K562 (cell line): ENCODE results near the gene MTG1. TPM values are rescaled to one million over a fixed set of nuclear protein-coding genes. Genes with fewer than 3 reads are reported as not detected.
A peak's percentile ranks its signal among the peaks of the same experiment; 100 is the strongest.

Source experiments
- ATAC-seq: fragments of 200-7000 bp; cut with Tn5 transposase; 3 replicates; pipeline ENCODE4 v1.9.1; 2020; ENCODE audit warnings: moderate library complexity
- BruUV-seq: library from RNA; stranded (reverse); fragments of 400-500 nt; replicated peaks from 2 replicates; lab custom pipeline; 2021; lab: Mats Ljungman, UMichigan
- CTCF ChIA-PET: fragments of 300-600 bp; formaldehyde crosslinking; extraction: SDS; loops from one replicate; lab custom pipeline; 2021; ENCODE audit warnings: low intra/inter-chr PET ratio; lab: Yijun Ruan, JAX
- POLR2A ChIA-PET: fragments of 300-600, 350-650 bp; sonication (Branson Sonifier 250); formaldehyde crosslinking; extraction: SDS; loops from one replicate; lab custom pipeline; 2021; ENCODE audit warnings: antibody characterized with exemption, inconsistent platforms; lab: Yijun Ruan, JAX
- DNase-seq, 4 experiments: peaks; one replicate each; pipeline versions ENCODE4 v3.0.0 to v3.0.0-alpha.2; 2011 to 2018; ENCODE audit warnings: low spot score in 3 of 4, mixed read lengths in 3 of 4; ENCODE audit errors: extremely low read depth in 1 of 4
- FAIRE-seq: peaks from 2 replicates; lab custom pipeline; 2011; peaks lifted over from hg19 to GRCh38; lab: Jason Lieb, UNC
- H2AFZ ChIP-seq: 2 replicates; pipeline ENCODE4 v1.6.0; 2011; ENCODE audit warnings: low read depth, low read length, control low read depth, inconsistent platforms
- H3K27ac ChIP-seq: fragments of 200-600 bp; 3 replicates; pipeline ENCODE4 v1.8.0; 2011; ENCODE audit warnings: low read depth, mild to moderate bottlenecking, control low read depth, inconsistent platforms, low read length, moderate library complexity, mixed read lengths; ENCODE audit errors: extremely low read depth
- H3K27me3 ChIP-seq, 2 experiments: fragments of 300-600 bp in 1 of 2; 2 replicates in 1 of 2; 3 replicates in 1 of 2; pipeline versions ENCODE4 v1.6.0 to v1.8.0; 2011; ENCODE audit warnings: inconsistent platforms in 2 of 2, low read length in 2 of 2, mild to moderate bottlenecking in 1 of 2, mixed read lengths in 1 of 2, moderate library complexity in 1 of 2; ENCODE audit not compliant: control insufficient read depth in 2 of 2, insufficient read depth in 2 of 2
- H3K36me3 ChIP-seq: fragments of 300-600 bp; 3 replicates; pipeline ENCODE4 v1.8.0; 2011; ENCODE audit warnings: mild to moderate bottlenecking, low read length, inconsistent platforms; ENCODE audit not compliant: control insufficient read depth, insufficient read depth
- H3K4me1 ChIP-seq, 2 experiments: fragments of 200-600 bp in 1 of 2; replicated peaks in 1 of 2; 2 replicates in 1 of 2; 3 replicates in 1 of 2; pipeline versions ENCODE4 v1.5.1 to v1.8.0; 2011; ENCODE audit warnings: inconsistent platforms in 2 of 2, low read length in 2 of 2, mild to moderate bottlenecking in 1 of 2, mixed read lengths in 1 of 2, moderate library complexity in 1 of 2; ENCODE audit not compliant: control insufficient read depth in 2 of 2, insufficient read depth in 2 of 2
- H3K4me2 ChIP-seq: 2 replicates; pipeline ENCODE4 v1.6.1; 2011; ENCODE audit warnings: low read length, control low read depth, inconsistent platforms, mixed read lengths; ENCODE audit not compliant: insufficient read depth
- H3K4me3 ChIP-seq: fragments of 200-600 bp; sonication (generic), shearing (Covaris generic); 2 replicates; pipeline ENCODE4 v1.5.1; 2016; ENCODE audit warnings: control low read depth, inconsistent platforms
- H3K79me2 ChIP-seq: fragments of 200-600 bp; 3 replicates; pipeline ENCODE4 v1.8.0; 2011; ENCODE audit warnings: low read length, inconsistent platforms; ENCODE audit not compliant: control insufficient read depth, insufficient read depth
- H3K9ac ChIP-seq, 2 experiments: 2 replicates each; pipeline versions ENCODE4 v1.6.0 to v1.6.1; 2011; ENCODE audit warnings: low read depth in 2 of 2, low read length in 2 of 2, control low read depth in 1 of 2, inconsistent platforms in 1 of 2, mild to moderate bottlenecking in 1 of 2, mixed read lengths in 1 of 2; ENCODE audit not compliant: insufficient read depth in 1 of 2
- H3K9me1 ChIP-seq: one replicate; pipeline ENCODE4 v1.6.0; 2011; ENCODE audit warnings: inconsistent platforms, mild to moderate bottlenecking, low read length, moderate library complexity; ENCODE audit not compliant: control insufficient read depth, insufficient read depth
- H3K9me3 ChIP-seq: replicated peaks from 2 replicates; pipeline ENCODE4 v1.5.1; 2011; ENCODE audit warnings: low read depth, low read length, inconsistent platforms; ENCODE audit not compliant: control insufficient read depth, insufficient read depth
- H4K20me1 ChIP-seq: replicated peaks from 2 replicates; pipeline ENCODE4 v1.6.1; 2011; ENCODE audit warnings: low read length, inconsistent platforms, mixed read lengths; ENCODE audit not compliant: control insufficient read depth, insufficient read depth
- CEBPB ChIP-seq: fragments of 450-650 bp; IDR thresholded peaks from 2 replicates; pipeline ENCODE4 v1.6.1; 2016; ENCODE audit warnings: missing genetic modification characterization, missing compliant biosample characterization
- CTCF ChIP-seq, 3 experiments: IDR thresholded peaks in 2 of 3; conservative IDR thresholded peaks in 1 of 3; 2 replicates each; pipeline ENCODE4 v1.5.1; 2011 to 2012; ENCODE audit warnings: low read length in 3 of 3, mild to moderate bottlenecking in 3 of 3, control low read depth in 2 of 3, improper control_type of control experiment in 1 of 3, inconsistent platforms in 1 of 3, low read depth in 1 of 3, mixed read lengths in 1 of 3, moderate library complexity in 1 of 3; ENCODE audit not compliant: insufficient read depth in 2 of 3
- FOXK2 ChIP-seq, 2 experiments: fragments of 450-650 bp; IDR thresholded peaks in 1 of 2; conservative IDR thresholded peaks in 1 of 2; 2 replicates each; pipeline ENCODE4 v1.6.1; 2016; ENCODE audit warnings: low read depth in 2 of 2, mild to moderate bottlenecking in 1 of 2
- KLF13 ChIP-seq: fragments of 450-650 bp; IDR thresholded peaks from 2 replicates; pipeline ENCODE4 v1.6.1; 2016; ENCODE audit warnings: missing genetic modification characterization, low read depth, mild to moderate bottlenecking, missing compliant biosample characterization, moderate library complexity, borderline replicate concordance
- KLF16 ChIP-seq: IDR thresholded peaks from 2 replicates; pipeline ENCODE4 v1.6.1; 2016; ENCODE audit warnings: antibody characterized with exemption
- MAX ChIP-seq: sonication (generic); formaldehyde crosslinking; IDR thresholded peaks from 2 replicates; pipeline ENCODE4 v1.9.0; 2022; ENCODE audit warnings: mild to moderate bottlenecking, missing genetic modification reagents
- MNT ChIP-seq, 2 experiments: fragments of 450-650 bp; conservative IDR thresholded peaks; 2 replicates each; pipeline ENCODE4 v1.6.1; 2017; ENCODE audit warnings: mild to moderate bottlenecking in 2 of 2, moderate library complexity in 2 of 2
- POLR2AphosphoS2 ChIP-seq: IDR thresholded peaks from 2 replicates; pipeline ENCODE4 v1.6.1; 2012; ENCODE audit warnings: low read length, improper control_type of control experiment
- RAD51 ChIP-seq: fragments of 450-650 bp; IDR thresholded peaks from 2 replicates; pipeline ENCODE4 v1.7.1; 2016; ENCODE audit warnings: low read depth, mild to moderate bottlenecking, borderline replicate concordance
- RFX7 ChIP-seq: fragments of 250-450 bp; sonication (Bioruptor Pico); IDR thresholded peaks from 2 replicates; pipeline ENCODE4 v1.5.1; 2021; ENCODE audit warnings: mild to moderate bottlenecking
- TCF3 ChIP-seq: sonication (generic); formaldehyde crosslinking; IDR thresholded peaks from 2 replicates; pipeline ENCODE4 v1.4.0; 2020; ENCODE audit warnings: mild to moderate bottlenecking, missing genetic modification reagents
- TOE1 ChIP-seq, 2 experiments: fragments of 450-650 bp in 1 of 2; sonication (generic) in 1 of 2; formaldehyde crosslinking in 1 of 2; IDR thresholded peaks; 2 replicates each; pipeline versions ENCODE4 v1.7.1 to v1.8.0; 2016 to 2022; ENCODE audit warnings: borderline replicate concordance in 2 of 2, mild to moderate bottlenecking in 2 of 2, antibody characterized with exemption in 1 of 2, inconsistent platforms in 1 of 2, low read depth in 1 of 2, missing genetic modification reagents in 1 of 2, moderate library complexity in 1 of 2
- USF2 ChIP-seq: sonication (generic); formaldehyde crosslinking; IDR thresholded peaks from 2 replicates; pipeline ENCODE4 v1.5.0; 2020; ENCODE audit warnings: missing genetic modification reagents
- ZNF551 ChIP-seq: fragments of 250-450 bp; sonication (Bioruptor Pico); IDR thresholded peaks from 2 replicates; pipeline ENCODE4 v1.5.0; 2021; ENCODE audit warnings: mild to moderate bottlenecking, moderate library complexity
- ZNF75A ChIP-seq: fragments of 450-650 bp; formaldehyde crosslinking; IDR thresholded peaks from 2 replicates; pipeline ENCODE4 v1.4.0; 2020; ENCODE audit warnings: mild to moderate bottlenecking
- WGBS: fragments of 100-300 bp; shearing (Covaris generic); methylation state at CpG from one replicate; pipeline ENCODE4 v1.1.6; 2016; ENCODE audit warnings: low coverage, mixed read lengths; ENCODE audit not compliant: insufficient coverage; ENCODE audit errors: missing lambda C conversion rate; 5-methylcytosine and 5-hydroxymethylcytosine counted together
- in situ Hi-C: fragments of 300-500 bp; cut with MboI; formaldehyde crosslinking; loops from 4 replicates; pipeline ENCODE4 v1.15.0; 2018; ENCODE audit warnings: inconsistent platforms, mixed read lengths
- intact Hi-C: fragments of 100-400 bp; cut with micrococcal nuclease; formaldehyde crosslinking; loops from 2 replicates; pipeline ENCODE4 v1.14.2; 2022
- polyA plus RNA-seq, 8 experiments: library from polyadenylated mRNA; depleted of rRNA in 4 of 8; stranded (reverse) in 5 of 8; unstranded in 3 of 8; fragments of >200 nt; fragmentation: Nextera tagmentation in 2 of 8; fragmentation: Illumina TruSeq in 1 of 8; extraction: Ambion mirVana in 2 of 8; extraction: Trizol in 1 of 8; gene quantifications; 2 replicates each; pipeline versions ENCODE4 v1.2.1 to v1.2.3, GENCODE V29; 2011 to 2014; ENCODE audit warnings: inconsistent platforms in 1 of 8, missing spikeins in 1 of 8
- total RNA-seq, 7 experiments: library from RNA; depleted of rRNA in 6 of 7; stranded (reverse); fragments of >200 nt in 6 of 7; fragmentation: Illumina TruSeq in 2 of 7; extraction: Trizol in 2 of 7; gene quantifications; 2 replicates each; pipeline versions ENCODE4 v1.2.1 to v1.2.3, GENCODE V29; 2011 to 2021; ENCODE audit warnings: low replicate concordance in 1 of 7

MTG1 gene
- total and polyA plus RNA-seq, 9 of the 15 experiments (the other 6 are each of a cell fraction or from before 2014, with no cell fraction given): 2.8 to 28.2 (median 15.4) TPM

GRCh38 chr10:133438711-133439273 lies 44.8 kb downstream of the MTG1 start:
- Histone ChIP-seq H3K27ac (no peak overlapping the region), H3K36me3 (no peaks in the 10 kb centered on the region), H2AFZ (peak overlapping the region; percentile 34; the same call in 1 of the 2 replicates), H3K4me3 (no peak overlapping the region), H3K4me1 (peaks cover 0 to 3% of the 10 kb centered on the region in 2 experiments; a peak in 1 of 5 replicates), H3K4me2 (no peak overlapping the region), H4K20me1 (no peaks in the 10 kb centered on the region), H3K27me3 (peaks cover 0 to 7% of the 10 kb centered on the region in 2 experiments; a peak in 1 of 5 replicates), H3K9me1 (no peaks in the 10 kb centered on the region), H3K9me3 (0 out of 2 replicates have a peak, but pooled peaks cover 2% of the 10 kb centered on the region), H3K79me2 (no peaks in the 10 kb centered on the region), H3K9ac (no peak overlapping the region)
- ATAC-seq (peak; percentile 86), FAIRE-seq (peak; percentile 86), DNase-seq (peak; percentile 51 to 62 (median 56))
- no TSS peak for BruUV-seq
- WGBS: 11% methylated on average over 11 of the region's 11 CpGs
- in situ Hi-C loops (loop anchor here (5.0 kb wide), 1 partner anchor 119 kb away; no protein-coding TSS in a partner anchor), intact Hi-C loops (loop anchor here (2.0 to 5.0 kb wide), 2 partner anchors 58 to 119 kb away; no protein-coding TSS in a partner anchor)
- ChIA-PET CTCF (no interaction called here), POLR2A (interaction anchor here (0.6 to 1.0 kb wide), 2 partner anchors 19 to 151 kb away, joined by 3 read pairs; no protein-coding TSS in a partner anchor)
- TF ChIP-seq RFX7 (CRISPR knock-in tag) (no peak), KLF16 (0 out of 2 replicates have a peak, but pooled peaks have one; percentile 20), TCF3 (CRISPR knock-in tag) (no peak), KLF13 (tag) (no peak), POLR2AphosphoS2 (no peak), USF2 (CRISPR knock-in tag) (peak; percentile 93), RAD51 (peak; percentile 93), MNT (conservative IDR thresholded peaks at IDR 0.05) (peak in 1 of 2 experiments; percentile 31; a peak in 1 of 4 replicates), FOXK2 (conservative IDR thresholded peaks at IDR 0.05 in 1 of 2, IDR thresholded peaks at IDR 0.05 in 1 of 2; ENCODE audit: low read depth in 2 of 2) (0 out of 4 replicates have a peak, but pooled peaks of 1 of the 2 experiments have one; percentile 22), MAX (CRISPR knock-in tag) (0 out of 2 replicates have a peak, but pooled peaks have one; percentile 24), ZNF75A (no peak), CTCF (IDR thresholded peaks at IDR 0.05 in 2 of 3, conservative IDR thresholded peaks at IDR 0.05 in 1 of 3; ENCODE audit: insufficient read depth in 2 of 3, low read depth in 1 of 3, low read length in 3 of 3) (peak; percentile 58 to 73 (median 72)), TOE1 (IDR thresholded peaks at IDR 0.05; ENCODE audit: borderline replicate concordance) (peak; percentile 95), TOE1 (CRISPR knock-in tag; IDR thresholded peaks at IDR 0.05; ENCODE audit: borderline replicate concordance, low read depth) (no peak), CEBPB (tag) (0 out of 2 replicates have a peak, but pooled peaks have one; percentile 18), ZNF551 (CRISPR knock-in tag) (no peak)
